NB4 (cell line): ENCODE measurements around the gene NCAPH2.

Experiments
- DNase-seq: peaks from one replicate; pipeline ENCODE4 v3.0.0; 2010; ENCODE audit warnings: low read depth
- H3K4me3 ChIP-seq: one replicate; pipeline ENCODE4 v1.5.1; 2011; ENCODE audit warnings: mild to moderate bottlenecking, low read depth, low read length, moderate library complexity
- MYC ChIP-seq: IDR thresholded peaks from 2 replicates; pipeline ENCODE4 v1.6.1; 2011; ENCODE audit warnings: low read depth, low read length
- POLR2A ChIP-seq: IDR thresholded peaks from 2 replicates; pipeline ENCODE4 v1.6.1; 2011; ENCODE audit warnings: mild to moderate bottlenecking; ENCODE audit not compliant: insufficient read length; ENCODE audit errors: extremely low read depth
- TF ChIP-seq, protein P1 (sequence below): IDR thresholded peaks from one replicate; pipeline ENCODE4 v1.5.1; 2012; ENCODE audit warnings: low read depth, low read length
- TF ChIP-seq, protein P2 (sequence below): IDR thresholded peaks from 2 replicates; pipeline ENCODE4 v1.6.1; 2011; ENCODE audit warnings: low read depth, low read length

The NCAPH2 gene

DNA sequence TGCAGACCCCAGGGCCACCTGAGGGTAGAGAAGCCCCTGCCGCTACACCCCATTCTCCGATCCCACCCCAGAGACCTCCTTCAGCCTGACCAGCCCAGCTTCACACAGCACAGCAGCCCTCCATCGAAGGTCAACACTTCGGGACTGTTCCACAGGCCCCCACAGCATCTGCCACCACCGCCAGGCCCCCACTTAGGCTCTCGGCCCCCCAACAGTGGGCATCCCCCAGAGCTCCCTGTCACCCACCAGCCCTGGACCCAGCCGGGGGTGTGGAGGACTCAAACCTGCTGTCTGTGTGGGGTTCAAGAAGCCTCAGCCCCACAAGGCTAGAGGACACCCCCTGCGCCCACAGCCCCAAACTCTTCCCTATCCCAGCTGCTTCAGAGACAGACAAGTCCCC, 39.4 kb upstream of the NCAPH2 start:
- H3K4me3 ChIP-seq: no peak overlapping the region
- DNase-seq: no peak
- TF ChIP-seq, protein P1, sequence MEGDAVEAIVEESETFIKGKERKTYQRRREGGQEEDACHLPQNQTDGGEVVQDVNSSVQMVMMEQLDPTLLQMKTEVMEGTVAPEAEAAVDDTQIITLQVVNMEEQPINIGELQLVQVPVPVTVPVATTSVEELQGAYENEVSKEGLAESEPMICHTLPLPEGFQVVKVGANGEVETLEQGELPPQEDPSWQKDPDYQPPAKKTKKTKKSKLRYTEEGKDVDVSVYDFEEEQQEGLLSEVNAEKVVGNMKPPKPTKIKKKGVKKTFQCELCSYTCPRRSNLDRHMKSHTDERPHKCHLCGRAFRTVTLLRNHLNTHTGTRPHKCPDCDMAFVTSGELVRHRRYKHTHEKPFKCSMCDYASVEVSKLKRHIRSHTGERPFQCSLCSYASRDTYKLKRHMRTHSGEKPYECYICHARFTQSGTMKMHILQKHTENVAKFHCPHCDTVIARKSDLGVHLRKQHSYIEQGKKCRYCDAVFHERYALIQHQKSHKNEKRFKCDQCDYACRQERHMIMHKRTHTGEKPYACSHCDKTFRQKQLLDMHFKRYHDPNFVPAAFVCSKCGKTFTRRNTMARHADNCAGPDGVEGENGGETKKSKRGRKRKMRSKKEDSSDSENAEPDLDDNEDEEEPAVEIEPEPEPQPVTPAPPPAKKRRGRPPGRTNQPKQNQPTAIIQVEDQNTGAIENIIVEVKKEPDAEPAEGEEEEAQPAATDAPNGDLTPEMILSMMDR: no peak
- TF ChIP-seq MYC (no peak), POLR2A (no peak)
- TF ChIP-seq, protein P2, sequence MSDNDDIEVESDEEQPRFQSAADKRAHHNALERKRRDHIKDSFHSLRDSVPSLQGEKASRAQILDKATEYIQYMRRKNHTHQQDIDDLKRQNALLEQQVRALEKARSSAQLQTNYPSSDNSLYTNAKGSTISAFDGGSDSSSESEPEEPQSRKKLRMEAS: no peak

DNA sequence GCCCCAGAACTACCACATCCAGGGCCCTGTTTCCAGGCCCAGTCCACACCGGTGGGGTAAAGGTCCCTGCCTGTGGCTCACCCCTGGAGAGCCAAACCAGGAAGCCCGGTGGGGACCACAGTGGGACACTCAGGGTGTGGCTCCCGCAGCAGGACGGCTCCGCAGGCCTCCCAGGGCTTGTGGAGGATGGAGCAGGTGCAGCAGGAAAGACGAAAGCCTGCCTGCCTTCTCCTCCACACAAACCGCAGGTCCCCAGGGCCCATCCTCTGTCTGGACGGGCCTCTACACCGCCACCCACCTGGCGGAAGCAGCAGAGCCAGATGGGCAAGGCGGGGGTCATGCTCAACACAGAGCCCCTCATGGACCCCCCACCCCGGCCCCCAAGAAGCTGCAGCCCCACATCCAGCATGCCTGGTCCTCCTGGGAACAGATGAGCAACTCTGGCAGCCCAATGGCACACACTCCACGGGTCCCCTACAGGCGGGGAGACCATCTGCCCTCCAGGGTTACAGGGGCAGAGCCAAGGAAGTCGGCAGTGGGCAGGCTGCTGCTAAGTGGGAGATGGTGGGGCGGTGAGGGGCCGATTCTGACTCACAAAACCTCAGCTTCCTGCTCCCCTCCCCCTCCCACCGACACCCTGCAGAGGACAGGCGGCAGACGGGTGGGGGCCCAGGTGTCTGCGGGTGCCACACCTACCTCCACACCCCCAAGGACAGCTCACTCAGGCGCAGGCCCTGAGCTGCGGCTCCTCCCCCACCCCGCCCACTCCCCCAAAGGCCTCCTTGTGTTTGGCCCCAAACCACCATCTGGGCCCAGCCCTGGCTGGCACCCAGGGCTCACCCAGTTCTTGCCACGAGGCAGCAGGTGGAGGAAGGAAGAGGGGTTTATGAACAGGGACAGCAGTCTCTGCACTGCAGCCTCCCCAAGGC, 38.4 kb upstream of the NCAPH2 start:
- peak; percentile 99 for DNase-seq

DNA sequence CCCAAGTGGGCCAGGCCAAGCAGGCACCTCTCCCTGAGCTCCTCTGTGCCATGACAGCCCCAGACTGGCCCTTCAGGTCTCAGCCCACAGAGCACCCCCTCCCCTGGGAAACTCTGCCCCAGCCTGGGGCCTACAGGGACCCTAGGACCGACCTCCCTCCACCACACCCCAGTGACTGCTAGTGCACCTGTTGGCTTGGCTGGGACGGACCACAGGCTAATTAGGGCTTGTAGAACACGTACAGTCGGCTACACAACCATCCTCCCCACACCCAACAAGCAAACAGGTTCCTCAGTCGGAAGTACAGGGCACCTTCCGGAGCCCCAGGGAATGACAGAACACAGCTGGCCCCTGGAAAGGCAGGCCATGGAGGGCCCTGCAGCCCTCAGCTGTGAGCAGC, 37.5 kb upstream of the NCAPH2 start:
- no peak for TF ChIP-seq MYC
- TF ChIP-seq, protein P1: no peak
- TF ChIP-seq, protein P2: no peak
- TF ChIP-seq POLR2A: no peak
- peak; percentile 25 for DNase-seq
- peak overlapping the region; percentile 11 for H3K4me3 ChIP-seq

More for the DNA sequence above, 38.4 kb upstream of the NCAPH2 start:
- TF ChIP-seq, protein P2: peak; percentile 32; the same call in 1 of the 2 replicates
- TF ChIP-seq, protein P1: peak; percentile 7
- no peak for TF ChIP-seq POLR2A
- peak; percentile 54; the same call in 1 of the 2 replicates for TF ChIP-seq MYC
- peak overlapping the region; percentile 25 for H3K4me3 ChIP-seq

DNA sequence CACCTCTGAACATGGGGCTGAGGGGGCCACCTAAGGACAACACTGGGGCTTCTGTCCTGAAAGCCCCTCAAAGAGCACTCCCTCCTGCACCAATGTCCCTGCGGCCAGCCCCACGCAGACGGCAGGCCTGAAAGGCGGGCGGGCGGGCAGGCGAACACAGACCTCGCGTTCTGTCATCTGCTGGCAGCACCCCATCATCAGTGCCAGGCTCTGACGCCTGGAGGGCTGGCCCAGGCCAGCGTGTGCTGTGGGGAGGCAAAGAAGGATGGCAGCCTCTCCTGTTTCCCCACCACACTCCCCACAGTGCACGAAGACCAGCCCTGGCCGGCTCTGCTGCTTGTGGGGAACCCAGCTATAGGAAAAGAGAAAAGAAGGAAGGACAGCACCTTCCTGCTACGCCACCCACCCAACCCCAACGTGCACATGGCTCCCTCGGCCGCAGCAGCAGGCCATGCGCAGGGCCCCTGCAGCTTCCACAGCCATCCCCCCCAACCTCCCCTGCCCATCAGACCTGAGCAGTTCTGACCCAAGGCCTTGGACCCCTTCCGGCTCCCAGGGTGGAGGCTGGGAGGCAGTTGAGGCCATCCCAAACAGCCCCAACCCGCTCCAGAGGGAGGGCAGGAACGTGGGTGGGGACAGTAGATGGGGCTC, 36.7 kb upstream of the NCAPH2 start:
- TF ChIP-seq POLR2A (no peak), MYC (no peak)
- TF ChIP-seq, protein P2: no peak
- TF ChIP-seq, protein P1: no peak
- no peak for DNase-seq
- no peak overlapping the region for H3K4me3 ChIP-seq

DNA sequence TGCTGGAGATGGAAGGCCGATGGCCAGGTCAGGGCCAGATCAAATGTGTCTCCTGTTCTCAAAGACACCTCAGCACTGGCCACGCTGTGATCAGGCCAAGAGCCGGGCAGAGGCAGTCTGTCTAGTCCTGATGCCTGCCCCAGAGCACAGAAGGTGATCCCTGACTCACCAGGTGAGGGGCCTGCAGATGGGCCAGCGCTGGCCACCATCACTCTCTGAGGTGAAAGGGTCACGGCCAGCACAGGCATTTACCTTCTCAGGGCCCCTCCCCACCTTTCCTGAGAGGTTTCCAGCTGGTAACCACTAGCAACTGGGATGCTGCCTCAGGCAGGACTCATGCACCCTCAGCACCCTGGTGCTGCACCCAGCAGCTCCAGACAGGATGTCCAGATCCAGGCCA, 36.1 kb upstream of the NCAPH2 start:
- TF ChIP-seq, protein P1: no peak
- TF ChIP-seq, protein P2: no peak
- TF ChIP-seq MYC: no peak
- no peak for TF ChIP-seq POLR2A
- no peak for DNase-seq
- H3K4me3 ChIP-seq: no peak overlapping the region
